BLaER1 treated with 17β-estradiol and CSF1 and Interleukin-3, amounts not matched to agents 10 nM and 100 nM (cell line): Measurements from ENCODE around the gene HELZ2.

Source experiments
- H3K27ac ChIP-seq, 11 experiments: shearing (Covaris generic); formaldehyde crosslinking; 2 replicates each; pipeline ENCODE4 v1.8.1; 2022
- H3K27me3 ChIP-seq, 11 experiments: shearing (Covaris generic); formaldehyde crosslinking; 2 replicates each; pipeline ENCODE4 v1.8.1; 2022
- H3K36me3 ChIP-seq, 11 experiments: shearing (Covaris generic); formaldehyde crosslinking; 2 replicates each; pipeline ENCODE4 v1.8.1; 2022
- H3K4me1 ChIP-seq, 10 experiments: shearing (Covaris generic); formaldehyde crosslinking; 2 replicates each; pipeline ENCODE4 v1.8.1; 2022
- H3K4me2 ChIP-seq, 11 experiments: shearing (Covaris generic); formaldehyde crosslinking; 2 replicates each; pipeline ENCODE4 v1.8.1; 2022
- H3K4me3 ChIP-seq, 10 experiments: shearing (Covaris generic); formaldehyde crosslinking; 2 replicates each; pipeline ENCODE4 v1.8.1; 2022
- H3K9ac ChIP-seq, 11 experiments: shearing (Covaris generic); formaldehyde crosslinking; 2 replicates each; pipeline ENCODE4 v1.8.1; 2022
- H3K9me3 ChIP-seq, 11 experiments: shearing (Covaris generic); formaldehyde crosslinking; replicated peaks in 1 of 11; 2 replicates each; pipeline ENCODE4 v1.8.1; 2022
- H4K20me1 ChIP-seq, 11 experiments: shearing (Covaris generic); formaldehyde crosslinking; 2 replicates each; pipeline ENCODE4 v1.8.1; 2022
- Cebpa-rat ChIP-seq, 11 experiments: shearing (Covaris generic); IDR thresholded peaks; 2 replicates each; pipeline ENCODE4 v1.8.1; 2022

Gene HELZ2

GRCh38 chr20:63549679-63550282, 24.3 kb downstream of the HELZ2 start:
- Histone ChIP-seq H3K4me3 (no peak overlapping the region), H3K4me2 (no peak overlapping the region), H3K9me3 (no peaks in the 10 kb centered on the region), H3K36me3 (no peaks in the 10 kb centered on the region), H3K9ac (no peak overlapping the region), H4K20me1 (peaks cover 5 to 86% (median 51%) of the 10 kb centered on the region in 11 experiments; a peak in 21 of 22 replicates), H3K27ac (no peak overlapping the region), H3K27me3 (peaks cover 84 to 98% (median 85%) of the 10 kb centered on the region in 11 experiments), H3K4me1 (peaks cover 17 to 60% (median 46%) of the 10 kb centered on the region in 10 experiments)
- TF ChIP-seq Cebpa-rat (IDR thresholded peaks at IDR 0.05) = no peak

DNA sequence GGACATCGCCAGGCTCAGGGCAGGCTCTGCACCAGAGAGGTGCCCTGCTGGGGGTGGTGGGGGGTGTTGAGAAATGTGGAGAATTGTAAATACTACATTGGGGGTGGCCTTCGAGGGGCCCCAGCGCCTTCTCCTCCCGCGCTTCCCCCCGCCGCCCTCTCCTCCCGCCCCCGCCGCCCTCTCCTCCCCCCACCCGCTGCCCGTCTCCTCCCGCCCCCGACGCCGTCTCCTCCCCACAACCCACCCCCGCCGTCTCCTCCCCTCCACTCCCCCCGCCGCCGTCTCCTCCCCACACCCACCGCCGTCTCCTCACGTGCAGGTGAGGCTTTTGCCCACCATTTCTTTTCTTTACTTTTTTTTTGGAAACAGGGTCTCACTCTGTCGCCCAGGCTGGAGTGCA, 25.0 kb downstream of the HELZ2 start:
- Histone ChIP-seq H3K36me3 (no peaks in the 10 kb centered on the region), H3K27me3 (peaks cover 84 to 98% (median 85%) of the 10 kb centered on the region in 11 experiments), H3K27ac (no peak overlapping the region), H3K4me3 (no peak overlapping the region), H3K9me3 (no peaks in the 10 kb centered on the region), H4K20me1 (peaks cover 0 to 86% (median 50%) of the 10 kb centered on the region in 11 experiments; a peak in 18 of 22 replicates), H3K4me2 (peak overlapping the region in 6 of 11 experiments; percentile 14 to 46 (median 30); a peak in 4 of 22 replicates), H3K9ac (no peak overlapping the region), H3K4me1 (peaks cover 9 to 53% (median 38%) of the 10 kb centered on the region in 10 experiments)
- no peak for TF ChIP-seq Cebpa-rat (IDR thresholded peaks at IDR 0.05)

DNA sequence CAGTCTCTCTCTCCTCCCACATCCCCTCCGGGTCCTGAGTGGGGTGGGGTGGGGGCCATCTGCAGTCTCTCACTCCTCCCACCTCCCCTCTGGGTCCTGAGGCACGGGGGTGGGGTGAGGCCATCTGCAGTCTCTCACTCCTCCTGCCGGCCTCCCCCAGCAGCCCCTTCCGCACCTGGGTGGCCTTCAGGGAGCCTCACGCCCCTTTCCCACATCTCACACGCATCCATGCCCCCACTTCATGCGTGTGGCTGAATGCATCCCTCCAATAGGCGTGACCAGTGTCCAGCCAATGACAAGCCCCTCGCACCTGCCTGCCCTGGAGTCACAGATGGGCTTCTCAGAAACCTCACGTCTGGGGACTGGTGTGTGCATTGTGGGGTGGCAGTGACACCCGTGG, 25.5 kb downstream of the HELZ2 start:
- Histone ChIP-seq H3K27ac (no peak overlapping the region), H3K4me1 (peaks cover 9 to 49% (median 34%) of the 10 kb centered on the region in 10 experiments), H4K20me1 (peaks cover 0 to 85% (median 50%) of the 10 kb centered on the region in 11 experiments; a peak in 18 of 22 replicates), H3K27me3 (peaks cover 84 to 98% (median 90%) of the 10 kb centered on the region in 11 experiments), H3K36me3 (no peaks in the 10 kb centered on the region), H3K9ac (no peak overlapping the region), H3K4me2 (peak overlapping the region in 6 of 11 experiments; percentile 14 to 46 (median 30); a peak in 6 of 22 replicates), H3K4me3 (no peak overlapping the region), H3K9me3 (no peaks in the 10 kb centered on the region)
- no peak for TF ChIP-seq Cebpa-rat (IDR thresholded peaks at IDR 0.05)

GRCh38 chr20:63547725-63548480, 26.1 kb downstream of the HELZ2 start, which contains the start of gene SRMS:
Gene SRMS (minus strand): TSS chr20:63547749. CDS start chr20:63547463, 286 bp downstream.
- H3K4me2 ChIP-seq = peak within 1 kb of the TSS in 6 of 11 experiments; percentile 14 to 46 (median 30); a peak in 5 of 22 replicates
- no peaks in the 10 kb centered on the region for H3K9me3 ChIP-seq
- no peak for TF ChIP-seq Cebpa-rat (IDR thresholded peaks at IDR 0.05)
- H3K27ac ChIP-seq = no peak within 1 kb of the TSS
- H3K36me3 ChIP-seq = no peaks in the 10 kb centered on the region
- H3K4me3 ChIP-seq = no peak within 1 kb of the TSS
- H3K4me1 ChIP-seq = peaks cover 7 to 48% (median 32%) of the 10 kb centered on the region in 10 experiments
- H3K27me3 ChIP-seq = peaks cover 84 to 97% (median 90%) of the 10 kb centered on the region in 11 experiments
- no peak within 1 kb of the TSS for H3K9ac ChIP-seq
- H4K20me1 ChIP-seq = peaks cover 0 to 84% (median 51%) of the 10 kb centered on the region in 11 experiments; a peak in 18 of 22 replicates

DNA sequence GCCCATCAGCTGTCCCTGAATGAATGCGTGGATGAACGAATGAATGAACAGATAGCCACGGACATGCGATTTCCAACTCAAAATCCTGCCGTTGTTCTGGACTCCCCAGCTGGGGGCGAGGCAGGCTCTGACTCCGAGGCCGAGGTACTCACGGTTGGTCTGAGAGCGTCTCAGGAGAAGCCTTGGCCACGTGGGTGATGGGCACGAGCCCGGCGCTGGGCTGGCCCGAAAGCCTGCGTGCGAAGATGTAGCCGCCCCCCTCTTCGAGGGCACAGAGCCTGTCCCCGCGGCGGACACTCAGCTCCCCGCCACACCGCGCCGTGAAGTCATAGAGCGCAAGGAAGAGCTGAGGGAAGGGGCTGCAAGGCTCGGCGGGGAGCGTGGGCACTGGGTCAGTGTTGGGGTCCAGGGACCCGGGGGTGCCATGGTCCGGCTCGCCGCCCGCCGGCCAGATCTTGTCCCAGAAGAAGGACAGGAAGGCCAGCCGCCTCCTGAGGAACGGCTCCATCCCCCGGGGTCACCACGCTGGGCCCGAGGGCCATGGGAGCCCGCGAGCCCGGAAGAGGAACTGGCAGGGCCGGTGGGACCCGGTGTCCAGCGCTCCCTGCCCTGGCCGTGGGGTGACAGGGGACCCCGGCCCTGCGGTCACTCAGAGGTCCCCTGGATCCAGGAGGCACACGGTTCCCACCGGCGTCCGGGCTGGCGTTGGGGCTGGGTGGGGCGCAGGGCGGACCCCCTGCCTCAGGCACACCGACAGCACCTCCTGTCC, 26.9 kb downstream of the HELZ2 start:
- Histone ChIP-seq H4K20me1 (peaks cover 0 to 81% (median 49%) of the 10 kb centered on the region in 11 experiments; a peak in 17 of 22 replicates), H3K27me3 (peaks cover 80 to 92% (median 86%) of the 10 kb centered on the region in 11 experiments), H3K4me2 (no peak overlapping the region), H3K9ac (no peak overlapping the region), H3K36me3 (no peaks in the 10 kb centered on the region), H3K4me1 (peaks cover 0 to 48% (median 30%) of the 10 kb centered on the region in 10 experiments; a peak in 18 of 20 replicates), H3K27ac (no peak overlapping the region), H3K4me3 (no peak overlapping the region), H3K9me3 (no peaks in the 10 kb centered on the region)
- TF ChIP-seq Cebpa-rat (IDR thresholded peaks at IDR 0.05) = no peak

- Histone ChIP-seq H3K27ac (no peak overlapping the region), H3K9ac (no peak overlapping the region), H3K27me3 (peaks cover 72 to 86% (median 79%) of the 10 kb centered on the region in 11 experiments), H3K9me3 (no peaks in the 10 kb centered on the region), H3K36me3 (no peaks in the 10 kb centered on the region), H3K4me3 (no peak overlapping the region), H4K20me1 (peaks cover 0 to 83% (median 48%) of the 10 kb centered on the region in 11 experiments; a peak in 17 of 22 replicates), H3K4me1 (peaks cover 0 to 43% (median 25%) of the 10 kb centered on the region in 10 experiments; a peak in 16 of 20 replicates), H3K4me2 (peak overlapping the region in 4 of 11 experiments; percentile 4 to 39 (median 32); a peak in 3 of 22 replicates)
- no peak for TF ChIP-seq Cebpa-rat (IDR thresholded peaks at IDR 0.05)
These were observed 27.6 kb downstream of the HELZ2 start for GRCh38 chr20:63546256-63546955.

GRCh38 chr20:63545814-63546213, 28.2 kb downstream of the HELZ2 start:
- peaks cover 0 to 89% (median 44%) of the 10 kb centered on the region in 11 experiments; a peak in 16 of 22 replicates for H4K20me1 ChIP-seq

More at GRCh38 chr20:63545814-63546213, 28.2 kb downstream of the HELZ2 start:
- Histone ChIP-seq H3K27me3 (peaks cover 66 to 86% (median 76%) of the 10 kb centered on the region in 11 experiments), H3K9me3 (no peaks in the 10 kb centered on the region), H3K4me3 (no peak overlapping the region), H3K36me3 (no peaks in the 10 kb centered on the region), H3K4me2 (peak overlapping the region in 5 of 11 experiments; percentile 4 to 39 (median 32); a peak in 7 of 22 replicates), H3K9ac (no peak overlapping the region), H3K4me1 (peaks cover 0 to 39% (median 26%) of the 10 kb centered on the region in 10 experiments; a peak in 16 of 20 replicates), H3K27ac (no peak overlapping the region)
- TF ChIP-seq Cebpa-rat (IDR thresholded peaks at IDR 0.05) = no peak
